ENCODE data around the gene SFSWAP.

- TF ChIP-seq CTCF (IDR thresholded peaks at IDR 0.05) (no peak), EP300 (IDR thresholded peaks at IDR 0.05) (no peak), POLR2A (IDR thresholded peaks at IDR 0.05) (no peak)
Observed at GRCh38 chr12:131671276-131671675, 39.6 kb upstream of the SFSWAP start.

Data from stomach (tissue), 4 donors.